Measurements from ENCODE around the gene NMT1.

DNA sequence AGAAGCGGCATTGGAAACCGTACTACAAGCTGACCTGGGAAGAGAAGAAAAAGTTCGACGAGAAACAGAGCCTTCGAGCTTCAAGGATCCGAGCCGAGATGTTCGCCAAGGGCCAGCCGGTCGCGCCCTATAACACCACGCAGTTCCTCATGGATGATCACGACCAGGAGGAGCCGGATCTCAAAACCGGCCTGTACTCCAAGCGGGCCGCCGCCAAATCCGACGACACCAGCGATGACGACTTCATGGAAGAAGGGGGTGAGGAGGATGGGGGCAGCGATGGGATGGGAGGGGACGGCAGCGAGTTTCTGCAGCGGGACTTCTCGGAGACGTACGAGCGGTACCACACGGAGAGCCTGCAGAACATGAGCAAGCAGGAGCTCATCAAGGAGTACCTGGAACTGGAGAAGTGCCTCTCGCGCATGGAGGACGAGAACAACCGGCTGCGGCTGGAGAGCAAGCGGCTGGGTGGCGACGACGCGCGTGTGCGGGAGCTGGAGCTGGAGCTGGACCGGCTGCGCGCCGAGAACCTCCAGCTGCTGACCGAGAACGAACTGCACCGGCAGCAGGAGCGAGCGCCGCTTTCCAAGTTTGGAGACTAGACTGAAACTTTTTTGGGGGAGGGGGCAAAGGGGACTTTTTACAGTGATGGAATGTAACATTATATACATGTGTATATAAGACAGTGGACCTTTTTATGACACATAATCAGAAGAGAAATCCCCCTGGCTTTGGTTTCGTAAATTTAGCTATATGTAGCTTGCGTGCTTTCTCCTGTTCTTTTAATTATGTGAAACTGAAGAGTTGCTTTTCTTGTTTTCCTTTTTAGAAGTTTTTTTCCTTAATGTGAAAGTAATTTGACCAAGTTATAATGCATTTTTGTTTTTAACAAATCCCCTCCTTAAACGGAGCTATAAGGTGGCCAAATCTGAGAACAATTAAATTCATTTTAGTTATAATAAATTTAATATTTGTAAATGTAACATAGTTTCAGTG lies 88.8 kb downstream of the NMT1 start:
- TF ChIP-seq, protein P1, sequence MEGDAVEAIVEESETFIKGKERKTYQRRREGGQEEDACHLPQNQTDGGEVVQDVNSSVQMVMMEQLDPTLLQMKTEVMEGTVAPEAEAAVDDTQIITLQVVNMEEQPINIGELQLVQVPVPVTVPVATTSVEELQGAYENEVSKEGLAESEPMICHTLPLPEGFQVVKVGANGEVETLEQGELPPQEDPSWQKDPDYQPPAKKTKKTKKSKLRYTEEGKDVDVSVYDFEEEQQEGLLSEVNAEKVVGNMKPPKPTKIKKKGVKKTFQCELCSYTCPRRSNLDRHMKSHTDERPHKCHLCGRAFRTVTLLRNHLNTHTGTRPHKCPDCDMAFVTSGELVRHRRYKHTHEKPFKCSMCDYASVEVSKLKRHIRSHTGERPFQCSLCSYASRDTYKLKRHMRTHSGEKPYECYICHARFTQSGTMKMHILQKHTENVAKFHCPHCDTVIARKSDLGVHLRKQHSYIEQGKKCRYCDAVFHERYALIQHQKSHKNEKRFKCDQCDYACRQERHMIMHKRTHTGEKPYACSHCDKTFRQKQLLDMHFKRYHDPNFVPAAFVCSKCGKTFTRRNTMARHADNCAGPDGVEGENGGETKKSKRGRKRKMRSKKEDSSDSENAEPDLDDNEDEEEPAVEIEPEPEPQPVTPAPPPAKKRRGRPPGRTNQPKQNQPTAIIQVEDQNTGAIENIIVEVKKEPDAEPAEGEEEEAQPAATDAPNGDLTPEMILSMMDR (IDR thresholded peaks at IDR 0.05 in 4 of 5, conservative IDR thresholded peaks at IDR 0.05 in 1 of 5) = no peak
- no peak for TF ChIP-seq POLR2A (IDR thresholded peaks at IDR 0.05)

Measured in gastrocnemius medialis (tissue), 4 donors.